ENCODE data around the gene CNOT1. TPM values are rescaled to one million over a fixed set of nuclear protein-coding genes. Genes with fewer than 3 reads are reported as not detected.

Gene CNOT1
- total and polyA plus RNA-seq, 3 experiments from 2014 or later, result 111 to 338 (median 326) TPM

DNA sequence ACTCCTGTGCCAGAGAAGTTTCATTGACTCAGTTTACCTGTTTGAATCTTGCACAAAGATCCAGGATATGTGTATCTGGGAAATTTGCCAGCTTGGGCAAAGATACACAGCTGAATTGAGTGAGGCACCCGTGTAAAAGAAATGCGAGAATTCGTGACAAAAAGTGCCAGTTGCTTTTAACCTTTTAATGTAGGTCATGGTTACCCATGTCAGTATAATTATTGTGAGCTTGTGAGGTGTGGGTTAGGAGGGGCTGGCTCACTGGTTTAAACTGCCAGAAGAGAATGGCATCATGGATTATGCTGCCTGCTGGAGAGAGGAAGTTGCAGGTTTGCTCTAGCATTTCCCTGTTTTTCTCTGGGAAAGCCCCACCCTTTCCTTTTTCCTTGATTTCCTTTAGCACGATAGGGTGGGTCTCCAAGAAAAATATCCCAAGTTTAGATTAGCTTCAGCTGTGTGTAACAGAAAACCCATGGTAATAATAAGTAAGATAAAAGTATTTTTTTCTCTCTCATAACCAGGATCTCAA lies 154.5 kb downstream of the CNOT1 start:
- ChIA-PET CTCF (interaction anchor here (1.0 kb wide), 1 partner anchor 13 kb away, joined by 4 read pairs; no protein-coding TSS in a partner anchor), POLR2A (no interaction called here)
- no peaks in the 10 kb centered on the region for H3K36me3 Mint-ChIP-seq

DNA sequence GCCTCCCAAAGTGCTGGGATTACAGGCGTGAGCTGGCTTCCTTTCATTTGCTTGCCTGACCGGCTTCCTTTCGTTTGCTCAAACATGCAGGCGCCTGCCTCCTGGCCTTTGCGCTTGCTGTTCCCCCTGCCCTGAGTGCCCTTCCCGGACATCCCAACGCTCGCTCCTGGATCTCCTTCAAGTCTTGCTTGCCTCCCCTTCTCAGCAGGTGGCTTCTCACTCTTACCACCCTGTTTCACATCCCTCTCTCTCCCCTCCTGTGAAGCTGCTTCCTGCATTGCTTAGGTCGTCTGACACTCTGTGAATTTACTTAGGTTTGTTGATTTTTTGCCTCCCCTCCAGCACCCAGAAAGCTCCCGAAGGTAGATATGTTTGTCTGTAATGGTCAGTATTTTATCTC lies 155.3 kb downstream of the CNOT1 start:
- no peak for DNase-seq
- Histone ChIP-seq H3K36me3 (ENCODE audit: insufficient read depth, low read length) (no peaks in the 10 kb centered on the region), H3K4me1 (ENCODE audit: insufficient read depth, low read length) (no peaks in the 10 kb centered on the region), H3K27me3 (ENCODE audit: insufficient read depth, low read length, poor library complexity, severe bottlenecking) (no peaks in the 10 kb centered on the region), H3K9me3 (ENCODE audit: low read length) (no peaks in the 10 kb centered on the region), H3K4me3 (ENCODE audit: low read length) (no peak overlapping the region), H3K27ac (ENCODE audit: low read depth, low read length) (no peak overlapping the region)
- Mint-ChIP-seq H3K27ac (no peak overlapping the region), H3K4me1 (no peaks in the 10 kb centered on the region), H3K36me3 (no peaks in the 10 kb centered on the region), H3K4me3 (no peak overlapping the region), H3K27me3 (peaks cover 13 to 33% of the 10 kb centered on the region in 2 donors), H3K9me3 (no peaks in the 10 kb centered on the region)
- POLR2A ChIA-PET, result no interaction called here
- CTCF ChIA-PET, result interaction anchor here (1.6 kb wide), 1 partner anchor 13 kb away, joined by 5 read pairs; no protein-coding TSS in a partner anchor

More for the DNA sequence above, 154.5 kb downstream of the CNOT1 start:
- Histone ChIP-seq H3K4me3 (ENCODE audit: low read length) (no peak overlapping the region), H3K36me3 (ENCODE audit: insufficient read depth, low read length) (no peaks in the 10 kb centered on the region), H3K4me1 (ENCODE audit: insufficient read depth, low read length) (no peaks in the 10 kb centered on the region), H3K27me3 (ENCODE audit: insufficient read depth, low read length, poor library complexity, severe bottlenecking) (no peaks in the 10 kb centered on the region), H3K27ac (ENCODE audit: low read depth, low read length) (no peak overlapping the region), H3K9me3 (ENCODE audit: low read length) (no peaks in the 10 kb centered on the region)
- DNase-seq, result no peak
- Mint-ChIP-seq H3K9me3 (no peaks in the 10 kb centered on the region), H3K27me3 (peaks cover 13 to 27% of the 10 kb centered on the region in 2 donors), H3K4me3 (no peak overlapping the region), H3K4me1 (no peaks in the 10 kb centered on the region), H3K27ac (no peak overlapping the region)

DNA sequence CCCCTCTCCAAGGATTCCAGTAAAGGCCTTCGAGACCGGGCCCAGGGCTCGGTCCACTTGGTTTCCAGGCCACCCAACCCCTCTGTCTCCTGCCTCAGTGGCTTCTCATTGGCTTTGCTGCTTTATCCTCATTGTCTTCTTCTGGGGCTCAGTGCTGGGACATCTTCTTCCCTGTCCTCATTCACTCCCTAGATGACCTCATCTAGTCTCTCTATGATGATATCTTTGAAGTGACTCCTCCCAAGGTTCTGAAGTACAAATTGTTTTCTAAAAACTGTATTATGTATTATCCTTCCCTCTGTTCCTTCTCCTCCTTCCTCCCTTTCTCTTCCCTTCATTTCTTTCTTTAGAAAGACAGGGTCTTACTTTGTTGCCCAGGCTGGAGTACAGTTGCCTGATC lies 156.8 kb downstream of the CNOT1 start:
- H3K27me3 Mint-ChIP-seq, result peaks cover 13 to 48% of the 10 kb centered on the region in 2 donors
- ChIA-PET CTCF (interaction anchor here (1.6 kb wide), 1 partner anchor 15 kb away, joined by 5 read pairs; no protein-coding TSS in a partner anchor), POLR2A (no interaction called here)
- no peak overlapping the region for H3K4me3 Mint-ChIP-seq
- Histone ChIP-seq H3K9me3 (ENCODE audit: low read length) (no peaks in the 10 kb centered on the region), H3K4me1 (ENCODE audit: insufficient read depth, low read length) (no peaks in the 10 kb centered on the region), H3K27ac (ENCODE audit: low read depth, low read length) (no peak overlapping the region), H3K36me3 (ENCODE audit: insufficient read depth, low read length) (no peaks in the 10 kb centered on the region), H3K4me3 (ENCODE audit: low read length) (no peak overlapping the region), H3K27me3 (ENCODE audit: insufficient read depth, low read length, poor library complexity, severe bottlenecking) (no peaks in the 10 kb centered on the region)
- H3K9me3 Mint-ChIP-seq, result no peaks in the 10 kb centered on the region
- no peaks in the 10 kb centered on the region for H3K36me3 Mint-ChIP-seq
- no peak for DNase-seq
- H3K27ac Mint-ChIP-seq, result no peak overlapping the region
- no peaks in the 10 kb centered on the region for H3K4me1 Mint-ChIP-seq

DNA sequence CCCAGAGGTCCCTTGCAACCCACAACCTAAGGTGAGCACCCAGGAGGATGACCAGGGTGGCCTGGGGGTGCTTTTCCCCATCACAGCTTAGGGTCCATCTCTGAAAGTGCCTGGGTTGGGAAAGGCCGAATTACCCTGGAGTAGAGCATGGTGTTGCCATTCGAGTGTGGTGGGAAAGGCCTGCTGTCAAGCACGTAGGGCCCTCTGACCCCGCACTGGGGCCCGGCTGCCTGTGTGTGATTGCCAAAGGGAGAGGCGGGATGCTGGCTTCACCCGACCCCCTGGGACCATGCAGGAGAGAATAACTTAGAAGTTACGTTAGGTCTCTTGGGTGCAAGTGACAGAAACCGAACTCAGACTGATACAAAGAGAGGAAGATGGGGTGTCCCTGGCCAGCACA lies 157.4 kb downstream of the CNOT1 start:
- H3K4me3 ChIP-seq (ENCODE audit: low read length), result no peak overlapping the region
- ChIA-PET POLR2A (no interaction called here), CTCF (interaction anchor here (0.9 kb wide), 1 partner anchor 15 kb away, joined by 4 read pairs; no protein-coding TSS in a partner anchor)
- Mint-ChIP-seq H3K27me3 (peaks cover 16 to 53% of the 10 kb centered on the region in 2 donors), H3K4me1 (no peaks in the 10 kb centered on the region), H3K27ac (peak overlapping the region in 1 of 8 donors; percentile 74), H3K9me3 (no peaks in the 10 kb centered on the region), H3K36me3 (no peaks in the 10 kb centered on the region), H3K4me3 (no peak overlapping the region)
- H3K36me3 ChIP-seq (ENCODE audit: insufficient read depth, low read length), result no peaks in the 10 kb centered on the region
- no peaks in the 10 kb centered on the region for H3K9me3 ChIP-seq (ENCODE audit: low read length)
- no peaks in the 10 kb centered on the region for H3K27me3 ChIP-seq (ENCODE audit: insufficient read depth, low read length, poor library complexity, severe bottlenecking)
- H3K27ac ChIP-seq (ENCODE audit: low read depth, low read length), result no peak overlapping the region
- DNase-seq, result no peak
- H3K4me1 ChIP-seq (ENCODE audit: insufficient read depth, low read length), result no peaks in the 10 kb centered on the region

- Histone ChIP-seq H3K4me1 (ENCODE audit: insufficient read depth, low read length) (no peaks in the 10 kb centered on the region), H3K36me3 (ENCODE audit: insufficient read depth, low read length) (no peaks in the 10 kb centered on the region), H3K9me3 (ENCODE audit: low read length) (no peaks in the 10 kb centered on the region), H3K27me3 (ENCODE audit: insufficient read depth, low read length, poor library complexity, severe bottlenecking) (peaks cover 2% of the 10 kb centered on the region), H3K4me3 (ENCODE audit: low read length) (no peak overlapping the region), H3K27ac (ENCODE audit: low read depth, low read length) (no peak overlapping the region)
- POLR2A ChIA-PET, result no interaction called here
- Mint-ChIP-seq H3K9me3 (no peaks in the 10 kb centered on the region), H3K27ac (no peak overlapping the region), H3K36me3 (no peaks in the 10 kb centered on the region), H3K4me1 (peaks cover 0 to 1% (median 0%) of the 10 kb centered on the region in 3 donors), H3K4me3 (no peak overlapping the region), H3K27me3 (peaks cover 23 to 58% of the 10 kb centered on the region in 2 donors)
- CTCF ChIA-PET, result interaction anchor here (0.9 kb wide), 1 partner anchor 16 kb away, joined by 4 read pairs; no protein-coding TSS in a partner anchor
- no peak for DNase-seq
These were observed 158.2 kb downstream of the CNOT1 start for GRCh38 chr16:58471209-58471975.

Other genes starting within 250 kb of the CNOT1 start
- gene GINS3, start 237.4 kb downstream of the CNOT1 start, total RNA-seq, result 10 to 100 TPM; 25.3 to 26.5 TPM
- gene GINS3, start 237.4 kb downstream of the CNOT1 start, polyA plus RNA-seq, result 2.0 TPM
- 1 to 10 TPM; 1.6 to 2.4 TPM for gene NDRG4, start 129.7 kb downstream of the CNOT1 start, total RNA-seq
- 0.63 TPM for gene NDRG4, start 129.7 kb downstream of the CNOT1 start, polyA plus RNA-seq
- 10 to 100 TPM; 23.8 to 24.9 TPM for gene SETD6, start 114.3 kb downstream of the CNOT1 start, total RNA-seq
- 10.5 TPM for gene SETD6, start 114.3 kb downstream of the CNOT1 start, polyA plus RNA-seq
- gene SLC38A7, start 54.9 kb upstream of the CNOT1 start, total RNA-seq, result 10 to 100 TPM; 13.5 to 15.0 TPM
- 5.8 TPM for gene SLC38A7, start 54.9 kb upstream of the CNOT1 start, polyA plus RNA-seq
- gene GOT2, start 104.5 kb upstream of the CNOT1 start, total RNA-seq, result 100 to 1,000 TPM; 149 to 151 TPM
- 81.1 TPM for gene GOT2, start 104.5 kb upstream of the CNOT1 start, polyA plus RNA-seq

Data from CD8-positive, alpha-beta memory T cell (primary cell).